IPS-NIHi11 (cell line): Measurements from ENCODE around the gene PCDHGA12.
"Not testable (repeated sequence)": the region's sequence is repeated elsewhere in the genome, so short reads cannot be mapped to it uniquely, and the experiment has no call there.

Experiments
- DNase-seq: peaks from one replicate; pipeline ENCODE4 v3.0.0; 2012; ENCODE audit warnings: mixed read lengths, low spot score

Gene PCDHGA12

DNA sequence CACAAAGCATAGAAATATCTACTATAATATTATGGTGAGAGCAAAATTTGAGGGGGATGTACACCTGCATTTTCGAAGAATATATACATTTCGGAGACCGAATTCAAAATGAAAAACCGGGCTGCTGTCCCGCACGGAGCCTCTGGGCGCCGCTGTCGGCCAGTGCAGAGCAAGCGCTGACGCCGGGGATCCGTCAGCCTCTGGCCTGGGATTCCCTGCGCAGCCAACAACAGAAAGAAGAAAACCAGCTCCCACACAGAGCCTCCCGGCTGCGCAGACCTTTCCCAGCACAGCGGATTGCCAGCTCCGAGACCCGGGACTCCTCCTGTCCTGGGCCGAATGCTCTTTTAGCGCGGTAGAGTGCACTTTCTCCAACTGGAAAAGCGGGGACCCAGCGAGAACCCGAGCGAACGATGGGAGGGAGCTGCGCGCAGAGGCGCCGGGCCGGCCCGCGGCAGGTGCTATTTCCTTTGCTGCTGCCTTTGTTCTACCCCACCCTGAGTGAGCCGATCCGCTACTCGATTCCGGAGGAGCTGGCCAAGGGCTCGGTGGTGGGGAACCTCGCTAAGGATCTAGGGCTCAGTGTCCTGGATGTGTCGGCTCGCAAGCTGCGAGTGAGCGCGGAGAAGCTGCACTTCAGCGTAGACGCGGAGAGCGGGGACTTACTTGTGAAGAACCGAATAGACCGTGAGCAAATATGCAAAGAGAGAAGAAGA, 22.4 kb upstream of the PCDHGA12 start, which contains the start of gene PCDHGB6:
Gene PCDHGB6 (plus strand): TSS at position 232 of the 716 bp plus-strand sequence. CDS start 182 bp downstream, at position 414.
- DNase-seq: peak; percentile 77

GRCh38 chr5:141409598-141410306, 20.6 kb upstream of the PCDHGA12 start:
- DNase-seq: no peak

DNA sequence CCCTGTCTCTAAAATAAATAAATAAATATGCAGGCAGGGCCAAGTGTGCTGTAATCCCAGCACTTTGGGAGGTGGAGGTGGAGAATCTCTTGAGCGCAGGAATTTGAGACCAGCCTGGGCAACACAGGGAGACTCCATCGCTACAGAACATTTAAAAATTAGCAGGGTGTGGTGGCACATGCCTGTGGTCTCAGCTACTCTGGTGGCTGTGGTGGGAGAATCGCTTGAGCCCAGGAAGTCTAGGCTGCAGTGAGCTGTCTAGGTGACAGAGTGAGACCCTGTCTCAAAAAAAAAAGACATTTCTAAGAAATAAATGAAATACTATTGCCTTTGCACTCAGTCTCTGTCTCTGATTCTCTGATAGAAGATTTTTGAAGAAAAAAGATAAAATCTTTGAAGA, 18.7 kb upstream of the PCDHGA12 start:
- DNase-seq: no peak

DNA sequence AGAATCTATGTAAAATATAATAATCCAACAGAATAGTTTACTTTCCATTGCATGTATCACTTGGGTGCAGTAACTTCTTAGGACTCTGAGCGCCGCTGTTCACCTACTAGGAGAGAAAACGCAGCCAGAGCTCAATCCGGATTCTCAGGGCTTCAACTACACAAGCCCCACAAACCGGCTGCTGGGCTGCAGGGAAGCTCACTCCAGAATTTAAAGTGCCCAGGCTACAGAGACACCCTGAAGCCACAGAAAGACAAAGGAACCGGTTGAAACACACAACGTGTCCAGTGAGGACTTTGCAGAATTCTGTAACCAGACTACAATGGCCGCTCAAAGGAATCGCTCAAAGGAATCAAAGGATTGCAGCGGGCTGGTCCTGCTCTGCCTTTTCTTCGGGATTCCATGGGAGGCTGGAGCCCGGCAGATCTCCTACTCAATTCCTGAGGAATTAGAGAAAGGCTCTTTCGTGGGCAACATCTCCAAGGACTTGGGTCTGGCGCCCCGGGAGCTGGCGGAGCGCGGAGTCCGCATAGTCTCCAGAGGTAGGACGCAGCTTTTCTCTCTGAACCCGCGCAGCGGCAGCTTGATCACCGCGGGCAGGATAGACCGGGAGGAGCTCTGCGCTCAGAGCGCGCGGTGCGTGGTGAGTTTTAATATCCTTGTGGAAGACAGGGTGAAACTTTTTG, 17.3 kb upstream of the PCDHGA12 start, which contains the start of gene PCDHGA10:
Gene PCDHGA10 (plus strand): TSS at position 134 of the 686 bp plus-strand sequence. CDS start 189 bp downstream, at position 323.
- DNase-seq: peak; percentile 67

- DNase-seq: no peak
These were observed 16.7 kb upstream of the PCDHGA12 start for GRCh38 chr5:141413540-141414069.

GRCh38 chr5:141414548-141415274, 15.6 kb upstream of the PCDHGA12 start:
- not testable (repeated sequence) for DNase-seq

DNA sequence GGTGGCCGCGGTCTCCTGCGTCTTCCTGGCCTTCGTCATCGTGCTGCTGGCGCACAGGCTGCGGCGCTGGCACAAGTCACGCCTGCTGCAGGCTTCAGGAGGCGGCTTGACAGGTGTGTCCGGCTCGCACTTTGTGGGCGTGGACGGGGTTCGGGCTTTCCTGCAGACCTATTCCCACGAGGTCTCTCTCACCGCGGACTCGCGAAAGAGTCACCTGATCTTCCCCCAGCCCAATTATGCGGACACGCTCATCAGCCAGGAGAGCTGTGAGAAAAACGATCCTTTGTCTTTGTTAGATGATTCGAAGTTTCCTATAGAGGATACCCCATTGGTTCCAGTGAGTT, 15.1 kb upstream of the PCDHGA12 start:
- DNase-seq: not testable (repeated sequence)

GRCh38 chr5:141417494-141418172, 12.7 kb upstream of the PCDHGA12 start, which contains the start of gene PCDHGB7:
PCDHGB7 (plus strand) TSS chr5:141417677; CDS start chr5:141417860, 183 bp downstream.
- peak; percentile 67 for DNase-seq

GRCh38 chr5:141419074-141419880, 11.0 kb upstream of the PCDHGA12 start:
- DNase-seq: no peak

DNA sequence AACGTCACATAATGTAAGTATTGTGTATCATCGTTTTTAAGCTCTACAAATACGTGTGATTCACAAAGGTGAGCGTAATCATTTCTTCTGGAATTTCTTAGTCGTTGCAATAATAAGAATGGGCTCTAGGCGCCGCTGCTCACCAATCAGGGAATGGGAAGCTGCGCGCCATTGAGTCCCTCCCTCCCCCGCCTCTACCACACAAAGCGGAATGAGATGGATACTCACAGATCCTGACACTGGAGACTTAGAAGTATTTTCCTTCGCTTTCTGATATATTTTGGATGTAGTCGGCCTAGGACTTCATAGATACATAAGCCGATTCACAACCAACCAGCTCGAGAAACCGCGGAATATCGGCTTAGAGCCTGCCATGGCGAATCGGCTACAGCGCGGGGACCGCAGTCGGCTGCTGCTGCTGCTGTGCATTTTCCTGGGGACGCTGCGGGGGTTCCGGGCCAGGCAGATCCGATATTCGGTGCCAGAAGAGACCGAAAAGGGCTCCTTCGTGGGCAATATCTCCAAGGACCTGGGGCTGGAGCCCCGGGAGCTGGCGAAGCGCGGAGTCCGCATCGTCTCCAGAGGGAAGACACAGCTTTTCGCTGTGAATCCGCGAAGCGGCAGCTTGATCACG, 9.3 kb upstream of the PCDHGA12 start, which contains the start of gene PCDHGA11:
Gene PCDHGA11 (plus strand): TSS at position 197 of the 634 bp plus-strand sequence. CDS start 177 bp downstream, at position 374.
- peak; percentile 48 for DNase-seq

DNA sequence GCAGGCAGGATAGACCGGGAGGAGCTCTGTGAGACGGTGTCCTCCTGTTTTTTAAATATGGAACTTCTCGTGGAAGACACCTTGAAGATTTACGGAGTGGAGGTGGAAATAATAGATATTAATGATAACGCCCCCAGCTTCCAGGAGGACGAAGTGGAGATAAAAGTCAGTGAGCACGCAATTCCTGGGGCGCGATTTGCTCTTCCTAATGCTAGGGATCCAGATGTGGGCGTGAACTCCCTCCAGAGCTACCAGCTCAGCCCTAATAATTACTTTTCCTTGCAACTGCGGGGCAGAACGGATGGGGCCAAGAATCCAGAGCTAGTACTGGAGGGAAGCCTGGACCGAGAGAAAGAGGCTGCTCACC, 8.8 kb upstream of the PCDHGA12 start:
- DNase-seq: no peak

DNA sequence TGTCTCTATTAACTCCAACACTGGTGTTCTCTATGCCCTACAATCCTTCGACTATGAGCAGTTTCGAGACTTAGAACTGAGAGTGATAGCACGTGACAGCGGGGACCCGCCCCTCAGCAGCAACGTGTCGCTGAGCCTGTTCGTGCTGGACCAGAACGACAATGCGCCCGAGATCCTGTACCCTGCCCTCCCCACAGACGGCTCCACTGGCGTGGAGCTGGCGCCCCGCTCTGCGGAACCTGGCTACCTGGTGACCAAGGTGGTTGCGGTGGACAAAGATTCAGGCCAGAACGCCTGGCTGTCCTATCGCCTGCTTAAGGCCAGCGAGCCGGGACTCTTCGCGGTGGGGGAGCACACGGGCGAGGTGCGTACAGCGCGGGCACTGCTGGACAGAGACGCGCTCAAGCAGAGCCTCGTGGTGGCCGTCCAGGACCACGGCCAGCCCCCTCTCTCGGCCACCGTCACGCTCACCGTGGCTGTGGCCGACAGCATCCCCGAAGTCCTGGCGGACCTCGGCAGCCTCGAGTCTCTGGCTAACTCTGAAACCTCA, 7.5 kb upstream of the PCDHGA12 start:
- no peak for DNase-seq

DNA sequence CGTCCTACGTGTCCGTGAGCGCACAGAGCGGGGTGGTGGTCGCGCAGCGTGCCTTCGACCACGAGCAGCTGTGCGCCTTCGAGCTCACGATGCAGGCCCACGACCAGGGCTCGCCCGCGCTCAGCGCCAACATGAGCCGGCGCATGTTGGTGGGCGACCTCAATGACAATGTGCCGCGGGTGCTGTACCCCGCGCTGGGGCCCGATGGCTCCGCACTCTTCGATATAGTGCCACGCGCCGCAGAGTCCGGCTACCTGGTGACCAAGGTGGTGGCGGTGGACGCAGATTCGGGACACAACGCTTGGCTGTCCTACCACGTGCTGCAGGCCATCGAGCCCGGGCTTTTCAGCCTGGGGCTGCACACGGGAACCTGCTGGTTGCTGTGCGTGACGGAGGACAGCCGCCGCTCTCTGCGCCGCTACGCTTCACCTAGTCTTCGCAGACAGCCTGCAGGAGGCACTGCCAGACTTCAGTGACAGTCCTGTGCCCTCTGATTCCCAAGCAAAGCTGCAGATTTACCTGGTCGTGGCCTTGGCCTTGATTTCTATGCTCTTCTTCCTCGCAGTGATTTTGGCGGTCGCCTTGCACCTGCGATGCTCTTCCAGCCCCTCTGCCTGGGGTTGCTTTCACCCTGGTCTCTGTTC, 2.4 kb upstream of the PCDHGA12 start:
- no peak for DNase-seq

GRCh38 chr5:141431286-141431685, 979 bp downstream of the PCDHGA12 start:
- no peak for DNase-seq

- not testable (repeated sequence) for DNase-seq
These were observed 2.0 kb downstream of the PCDHGA12 start for GRCh38 chr5:141432308-141432707.

GRCh38 chr5:141432726-141433125, 2.4 kb downstream of the PCDHGA12 start:
- not testable (repeated sequence) for DNase-seq

- DNase-seq: no peak
These were observed 3.7 kb downstream of the PCDHGA12 start for GRCh38 chr5:141434006-141434405.

DNA sequence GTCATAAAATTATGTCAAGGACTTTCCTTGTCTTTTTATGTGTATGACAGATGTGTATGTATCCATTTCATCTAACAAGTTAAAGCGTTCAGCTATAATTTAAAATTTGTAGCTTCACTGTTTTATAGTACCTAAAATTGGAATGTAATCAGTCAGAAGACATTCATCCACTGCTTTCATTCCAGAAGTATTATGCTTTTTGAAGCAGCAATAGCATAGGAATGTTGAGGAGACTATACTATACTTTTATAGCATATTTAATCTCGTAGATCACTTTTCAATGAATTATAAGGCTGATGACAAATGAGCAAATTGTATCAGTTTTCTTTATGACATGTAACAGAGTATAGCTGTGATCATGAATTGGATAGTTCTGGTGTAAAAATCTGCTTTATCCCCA, 6.9 kb downstream of the PCDHGA12 start:
- no peak for DNase-seq
